ENCODE measurements around the gene KRT15. TPM values are rescaled to one million over a fixed set of nuclear protein-coding genes. Genes with fewer than 3 reads are reported as not detected.

The KRT15 gene
- total and polyA plus RNA-seq, 10 of the 15 experiments (the other 5 are each of a cell fraction or from before 2014, with no cell fraction given), result 0.06 to 0.17 TPM; not detected in 8

DNA sequence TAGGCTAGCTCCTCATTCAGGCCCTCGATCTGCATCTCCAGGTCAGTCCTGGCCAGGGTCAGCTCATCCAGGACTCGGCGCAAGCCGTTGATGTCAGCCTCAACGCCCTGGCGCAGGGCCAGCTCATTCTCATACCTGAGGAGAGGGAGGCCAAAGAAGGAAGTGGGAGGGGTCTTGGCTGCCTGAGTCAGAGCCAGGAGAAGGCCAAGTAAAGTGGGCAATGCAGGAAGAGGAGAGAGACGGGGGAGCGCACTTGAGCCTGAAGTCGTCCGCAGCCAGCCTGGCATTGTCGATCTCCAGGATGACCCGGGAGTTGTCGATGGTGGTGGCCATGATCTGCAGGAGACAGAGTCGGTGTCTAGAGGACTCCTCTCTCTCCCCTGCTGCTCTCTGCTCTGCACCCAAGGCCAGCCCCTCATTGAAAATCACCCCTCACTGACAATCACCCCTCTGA is 1.8 kb downstream of the KRT15 start (continued):
- TF ChIP-seq EP300 (IDR thresholded peaks at IDR 0.05; ENCODE audit: borderline replicate concordance in 1 of 2, control insufficient read depth in 1 of 2, low read depth in 2 of 2, low read length in 2 of 2), result no peak
- TF ChIP-seq ZNF217 (IDR thresholded peaks at IDR 0.05), result no peak
- no peak for TF ChIP-seq ZNF384 (IDR thresholded peaks at IDR 0.05; ENCODE audit: borderline replicate concordance, low read depth, low read length)
- no peak for TF ChIP-seq YBX1 (IDR thresholded peaks at IDR 0.05)
- no peak for TF ChIP-seq NFYA (IDR thresholded peaks at IDR 0.05; ENCODE audit: borderline replicate concordance, low read depth, low read length)
- no peak for TF ChIP-seq PAX8 (IDR thresholded peaks at IDR 0.05)
- no peak for TF ChIP-seq ZNF207 (IDR thresholded peaks at IDR 0.05; ENCODE audit: borderline replicate concordance)
- no peak for TF ChIP-seq CHD2 (IDR thresholded peaks at IDR 0.05; ENCODE audit: borderline replicate concordance, low read depth, low read length)
- no peak for TF ChIP-seq BMI1 (IDR thresholded peaks at IDR 0.05; ENCODE audit: borderline replicate concordance)
- TF ChIP-seq NFXL1 (IDR thresholded peaks at IDR 0.05; ENCODE audit: borderline replicate concordance), result no peak
- no peak for TF ChIP-seq POLR2AphosphoS2 (IDR thresholded peaks at IDR 0.05; ENCODE audit: low read depth, low read length)
- no peak for TF ChIP-seq IKZF1 (conservative IDR thresholded peaks at IDR 0.05)
- TF ChIP-seq RAD51 (IDR thresholded peaks at IDR 0.05), result no peak
- no peak for TF ChIP-seq POLR2A (IDR thresholded peaks at IDR 0.05; ENCODE audit: low read depth, low read length)
- TF ChIP-seq, protein P1, sequence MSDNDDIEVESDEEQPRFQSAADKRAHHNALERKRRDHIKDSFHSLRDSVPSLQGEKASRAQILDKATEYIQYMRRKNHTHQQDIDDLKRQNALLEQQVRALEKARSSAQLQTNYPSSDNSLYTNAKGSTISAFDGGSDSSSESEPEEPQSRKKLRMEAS (IDR thresholded peaks at IDR 0.05; ENCODE audit: low read depth, low read length), result no peak
- TF ChIP-seq, protein P2, sequence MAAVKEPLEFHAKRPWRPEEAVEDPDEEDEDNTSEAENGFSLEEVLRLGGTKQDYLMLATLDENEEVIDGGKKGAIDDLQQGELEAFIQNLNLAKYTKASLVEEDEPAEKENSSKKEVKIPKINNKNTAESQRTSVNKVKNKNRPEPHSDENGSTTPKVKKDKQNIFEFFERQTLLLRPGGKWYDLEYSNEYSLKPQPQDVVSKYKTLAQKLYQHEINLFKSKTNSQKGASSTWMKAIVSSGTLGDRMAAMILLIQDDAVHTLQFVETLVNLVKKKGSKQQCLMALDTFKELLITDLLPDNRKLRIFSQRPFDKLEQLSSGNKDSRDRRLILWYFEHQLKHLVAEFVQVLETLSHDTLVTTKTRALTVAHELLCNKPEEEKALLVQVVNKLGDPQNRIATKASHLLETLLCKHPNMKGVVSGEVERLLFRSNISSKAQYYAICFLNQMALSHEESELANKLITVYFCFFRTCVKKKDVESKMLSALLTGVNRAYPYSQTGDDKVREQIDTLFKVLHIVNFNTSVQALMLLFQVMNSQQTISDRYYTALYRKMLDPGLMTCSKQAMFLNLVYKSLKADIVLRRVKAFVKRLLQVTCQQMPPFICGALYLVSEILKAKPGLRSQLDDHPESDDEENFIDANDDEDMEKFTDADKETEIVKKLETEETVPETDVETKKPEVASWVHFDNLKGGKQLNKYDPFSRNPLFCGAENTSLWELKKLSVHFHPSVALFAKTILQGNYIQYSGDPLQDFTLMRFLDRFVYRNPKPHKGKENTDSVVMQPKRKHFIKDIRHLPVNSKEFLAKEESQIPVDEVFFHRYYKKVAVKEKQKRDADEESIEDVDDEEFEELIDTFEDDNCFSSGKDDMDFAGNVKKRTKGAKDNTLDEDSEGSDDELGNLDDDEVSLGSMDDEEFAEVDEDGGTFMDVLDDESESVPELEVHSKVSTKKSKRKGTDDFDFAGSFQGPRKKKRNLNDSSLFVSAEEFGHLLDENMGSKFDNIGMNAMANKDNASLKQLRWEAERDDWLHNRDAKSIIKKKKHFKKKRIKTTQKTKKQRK (IDR thresholded peaks at IDR 0.05; ENCODE audit: low read depth, low read length), result no peak
- no peak for TF ChIP-seq RAD21 (IDR thresholded peaks at IDR 0.05; ENCODE audit: insufficient read depth, low read depth, low read length)

Data from GM12878 (cell line).